VCaP (cell line): Measurements from ENCODE around the gene TRIM8.

Source experiments
- H3K27ac ChIP-seq: fragments of 450-650 bp; 2 replicates; pipeline ENCODE4 v1.5.1; 2017
- CTCF ChIP-seq: fragments of 450-650 bp; conservative IDR thresholded peaks from 2 replicates; pipeline ENCODE4 v1.5.1; 2017; ENCODE audit warnings: mild to moderate bottlenecking, moderate library complexity

TRIM8 gene

GRCh38 chr10:102608487-102608886 is 35.8 kb upstream of the TRIM8 start:
- no peak overlapping the region for H3K27ac ChIP-seq
- TF ChIP-seq CTCF = no peak

GRCh38 chr10:102610441-102610887 is 33.8 kb upstream of the TRIM8 start:
- no peak overlapping the region for H3K27ac ChIP-seq
- TF ChIP-seq CTCF = no peak

- no peak overlapping the region for H3K27ac ChIP-seq
Observed at GRCh38 chr10:102611514-102612087, 32.7 kb upstream of the TRIM8 start.

GRCh38 chr10:102612964-102613275 is 31.4 kb upstream of the TRIM8 start:
- no peak overlapping the region for H3K27ac ChIP-seq
- no peak for TF ChIP-seq CTCF

More at GRCh38 chr10:102611514-102612087, 32.7 kb upstream of the TRIM8 start:
- no peak for TF ChIP-seq CTCF

GRCh38 chr10:102613286-102613685 is 31.0 kb upstream of the TRIM8 start:
- no peak overlapping the region for H3K27ac ChIP-seq
- no peak for TF ChIP-seq CTCF

- TF ChIP-seq CTCF = no peak
- no peak overlapping the region for H3K27ac ChIP-seq
Observed at GRCh38 chr10:102613785-102614184, 30.5 kb upstream of the TRIM8 start.

- TF ChIP-seq CTCF = no peak
- no peak overlapping the region for H3K27ac ChIP-seq
Observed at GRCh38 chr10:102614888-102615287, 29.4 kb upstream of the TRIM8 start.
